ENCODE measurements around the gene TNS1. TPM values are rescaled to one million over a fixed set of nuclear protein-coding genes. Genes with fewer than 3 reads are reported as not detected.

Gene TNS1
- total RNA-seq, 1 donor from 2014 or later = 1,334 TPM

DNA sequence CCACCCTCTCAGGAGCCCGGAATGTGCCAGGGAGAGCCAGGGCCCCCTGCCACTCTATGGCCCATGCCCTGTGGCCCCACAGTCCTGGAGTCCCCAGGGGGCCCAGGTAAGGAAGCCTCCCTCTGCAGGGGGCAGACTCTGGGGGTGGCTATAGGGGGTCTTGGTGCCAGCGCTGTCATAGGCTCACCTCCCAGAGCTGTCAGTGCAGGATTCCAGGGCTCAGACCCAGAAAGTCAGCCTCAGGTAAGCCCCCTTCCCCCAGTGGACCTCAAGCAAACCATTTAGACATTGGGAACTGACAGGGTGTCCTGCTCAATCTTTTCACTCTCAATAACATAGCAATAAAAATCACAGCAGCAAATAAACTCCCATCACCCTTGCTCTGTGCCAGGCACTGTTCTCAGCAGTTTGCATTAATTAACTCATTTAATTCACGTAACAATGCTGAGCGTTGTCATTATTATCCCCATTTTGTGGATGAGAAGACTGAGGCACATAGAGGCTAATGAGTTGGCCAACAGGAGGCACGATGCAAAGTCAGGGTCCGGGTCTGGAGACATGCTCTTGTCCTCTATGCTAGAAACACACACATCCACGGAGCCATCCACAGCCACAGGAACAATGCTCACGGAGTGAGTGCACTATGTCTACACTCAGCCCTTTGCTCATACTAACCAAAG is 79.6 kb downstream of the TNS1 start:
- Histone ChIP-seq H3K36me3 (peaks cover 13 to 41% of the 10 kb centered on the region in 2 donors), H3K9me3 (no peaks in the 10 kb centered on the region), H3K27me3 (no peaks in the 10 kb centered on the region), H3K4me1 (peaks cover 57 to 96% of the 10 kb centered on the region in 2 donors), H3K4me3 (peak overlapping the region in 1 of 2 donors; percentile 50), H3K27ac (peak overlapping the region; percentile 98 to 100)
- intact Hi-C loops (cut with DNase I) = no loop called here
- no peak for DNase-seq (ENCODE audit: low spot score in 2 of 2)
- TF ChIP-seq, protein P1, sequence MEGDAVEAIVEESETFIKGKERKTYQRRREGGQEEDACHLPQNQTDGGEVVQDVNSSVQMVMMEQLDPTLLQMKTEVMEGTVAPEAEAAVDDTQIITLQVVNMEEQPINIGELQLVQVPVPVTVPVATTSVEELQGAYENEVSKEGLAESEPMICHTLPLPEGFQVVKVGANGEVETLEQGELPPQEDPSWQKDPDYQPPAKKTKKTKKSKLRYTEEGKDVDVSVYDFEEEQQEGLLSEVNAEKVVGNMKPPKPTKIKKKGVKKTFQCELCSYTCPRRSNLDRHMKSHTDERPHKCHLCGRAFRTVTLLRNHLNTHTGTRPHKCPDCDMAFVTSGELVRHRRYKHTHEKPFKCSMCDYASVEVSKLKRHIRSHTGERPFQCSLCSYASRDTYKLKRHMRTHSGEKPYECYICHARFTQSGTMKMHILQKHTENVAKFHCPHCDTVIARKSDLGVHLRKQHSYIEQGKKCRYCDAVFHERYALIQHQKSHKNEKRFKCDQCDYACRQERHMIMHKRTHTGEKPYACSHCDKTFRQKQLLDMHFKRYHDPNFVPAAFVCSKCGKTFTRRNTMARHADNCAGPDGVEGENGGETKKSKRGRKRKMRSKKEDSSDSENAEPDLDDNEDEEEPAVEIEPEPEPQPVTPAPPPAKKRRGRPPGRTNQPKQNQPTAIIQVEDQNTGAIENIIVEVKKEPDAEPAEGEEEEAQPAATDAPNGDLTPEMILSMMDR (IDR thresholded peaks at IDR 0.05) = no peak

DNA sequence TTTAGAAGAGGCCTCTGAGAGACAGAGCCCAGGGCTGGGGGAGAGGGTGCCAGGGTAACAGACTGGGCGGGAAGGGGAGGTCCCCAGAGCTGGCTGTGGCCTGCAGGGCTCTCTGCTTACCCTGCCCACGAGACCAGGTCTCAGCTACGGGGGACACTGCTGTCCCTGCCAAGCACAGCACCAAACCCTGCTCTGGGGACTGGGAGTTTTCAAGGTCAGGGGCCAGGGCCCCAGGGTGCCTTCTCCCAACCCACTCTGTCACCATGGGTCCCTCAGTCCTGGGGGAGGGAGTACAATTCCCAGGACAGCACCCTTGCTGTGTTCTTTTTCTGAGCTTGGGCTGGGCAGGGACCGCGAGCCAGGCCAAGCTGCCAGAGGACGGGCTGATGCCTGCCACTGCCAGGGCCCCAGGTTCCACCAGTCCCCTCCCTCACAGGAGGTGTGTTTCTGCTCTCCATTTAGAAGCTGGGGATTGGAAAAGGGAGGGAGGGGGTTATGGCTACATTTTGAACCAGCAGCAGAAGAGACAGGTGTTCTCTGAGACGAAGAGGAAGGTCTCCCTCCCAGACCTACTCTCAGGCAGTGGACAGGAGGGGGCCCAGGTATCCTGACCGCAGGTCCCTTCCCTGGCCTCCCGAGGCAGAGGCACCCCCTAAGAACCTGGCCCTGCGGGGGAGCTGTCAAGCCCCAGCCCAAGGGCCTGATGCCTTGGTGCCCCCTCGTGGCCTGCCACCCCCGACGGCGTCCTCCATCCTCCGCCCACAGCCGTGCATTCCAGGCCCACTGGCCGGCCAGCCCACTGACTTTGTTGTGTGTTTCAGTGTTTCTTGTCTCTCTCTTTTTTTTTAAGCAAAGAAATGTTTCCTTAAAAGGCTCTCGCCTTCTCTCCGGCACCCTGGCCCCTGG is 80.4 kb downstream of the TNS1 start:
- peaks cover 50 to 96% of the 10 kb centered on the region in 2 donors for H3K4me1 ChIP-seq
- intact Hi-C loops (cut with DNase I) = no loop called here
- H3K27me3 ChIP-seq = no peaks in the 10 kb centered on the region
- H3K36me3 ChIP-seq = peaks cover 21 to 47% of the 10 kb centered on the region in 2 donors
- TF ChIP-seq, protein P1 (IDR thresholded peaks at IDR 0.05) = peak; percentile 26 to 50 (median 46)
- H3K9me3 ChIP-seq = no peaks in the 10 kb centered on the region
- peak overlapping the region; percentile 18 to 50 for H3K4me3 ChIP-seq
- peak in 1 of 2 donors; percentile 95 for DNase-seq (ENCODE audit: low spot score in 2 of 2)
- H3K27ac ChIP-seq = peak overlapping the region; percentile 98 to 100

DNA sequence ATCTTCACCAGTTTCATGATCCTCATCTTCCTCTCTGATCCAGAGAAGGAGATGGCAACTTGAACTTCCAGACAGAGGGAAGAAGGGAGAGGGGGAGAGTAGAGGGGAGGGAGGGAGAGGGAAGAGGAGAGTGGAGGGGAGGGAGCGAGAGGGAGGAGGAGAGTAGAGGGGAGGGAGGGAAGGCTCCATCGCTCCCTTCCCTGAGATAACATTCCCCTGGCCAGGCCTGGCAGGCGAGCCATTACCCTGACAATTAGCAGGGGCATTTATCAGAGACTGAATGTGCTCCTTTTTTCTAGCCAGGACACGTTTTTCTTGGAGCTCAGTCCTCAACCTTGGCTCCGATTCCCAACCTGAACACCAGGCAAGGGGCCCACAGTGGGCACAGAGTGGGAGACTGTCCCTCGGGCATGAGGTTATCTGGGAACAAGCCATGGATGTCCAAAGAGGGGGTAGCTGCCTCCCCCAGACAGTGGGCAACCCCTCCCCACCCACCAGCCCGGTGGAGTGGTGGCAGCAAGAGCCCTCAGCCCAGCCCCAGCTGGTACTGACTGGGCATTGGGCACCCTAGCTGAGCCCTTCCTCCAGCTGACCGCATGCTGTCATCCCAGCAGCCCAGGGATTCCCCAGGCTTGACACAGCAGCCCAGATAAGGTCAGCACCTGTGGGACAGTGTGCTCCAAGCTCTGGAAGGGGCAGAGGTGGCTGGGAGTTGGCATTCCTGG is 81.8 kb downstream of the TNS1 start:
- intact Hi-C loops (cut with DNase I) = loop anchor here (2.0 kb wide), 1 partner anchor 14 kb away; no protein-coding TSS in a partner anchor
- no peaks in the 10 kb centered on the region for H3K27me3 ChIP-seq
- DNase-seq (ENCODE audit: low spot score in 2 of 2) = peak in 1 of 2 donors; percentile 90
- H3K4me3 ChIP-seq = peak overlapping the region; percentile 24 to 50
- H3K27ac ChIP-seq = peak overlapping the region; percentile 98 to 100
- TF ChIP-seq, protein P1 (IDR thresholded peaks at IDR 0.05) = no peak
- H3K4me1 ChIP-seq = peaks cover 38 to 95% of the 10 kb centered on the region in 2 donors
- no peaks in the 10 kb centered on the region for H3K9me3 ChIP-seq
- peaks cover 24 to 42% of the 10 kb centered on the region in 2 donors for H3K36me3 ChIP-seq

DNA sequence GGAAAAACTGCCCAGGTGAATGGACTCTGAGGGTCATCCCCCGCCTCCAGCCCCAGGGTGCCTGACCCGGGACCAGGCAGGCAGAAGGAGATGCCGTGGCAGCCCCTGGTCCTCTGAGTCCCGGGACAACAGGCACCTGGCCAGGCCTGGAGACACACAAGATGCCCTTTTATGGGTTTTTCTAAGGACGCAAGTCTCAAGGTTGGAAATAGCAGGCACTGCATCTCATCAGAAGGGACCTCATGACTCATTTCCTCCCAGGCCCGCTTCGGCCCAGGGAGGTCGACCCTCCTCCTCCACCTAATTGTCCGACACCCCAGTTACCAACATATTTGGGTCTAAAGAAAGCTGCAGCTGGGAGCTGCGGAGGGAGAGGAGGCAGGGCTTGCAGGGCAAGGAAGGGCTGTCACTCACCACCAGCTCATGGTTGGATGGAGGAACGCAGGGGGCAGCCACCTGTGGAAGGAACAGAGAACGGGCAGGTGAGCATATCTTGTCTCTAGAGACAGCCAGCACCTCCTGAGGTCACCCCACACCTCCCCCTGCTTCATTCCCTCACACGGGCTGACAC is 82.9 kb downstream of the TNS1 start:
- DNase-seq (ENCODE audit: low spot score in 2 of 2) = peak in 1 of 2 donors; percentile 95
- Histone ChIP-seq H3K36me3 (peaks cover 33 to 48% of the 10 kb centered on the region in 2 donors), H3K9me3 (no peaks in the 10 kb centered on the region), H3K4me3 (peak overlapping the region; percentile 24 to 50), H3K4me1 (peaks cover 41 to 95% of the 10 kb centered on the region in 2 donors), H3K27ac (peak overlapping the region; percentile 98 to 100), H3K27me3 (no peaks in the 10 kb centered on the region)
- TF ChIP-seq, protein P1 (IDR thresholded peaks at IDR 0.05) = no peak
- intact Hi-C loops (cut with DNase I) = loop anchor here (1.0 to 2.0 kb wide), 2 partner anchors 15 to 18 kb away; no protein-coding TSS in a partner anchor

DNA sequence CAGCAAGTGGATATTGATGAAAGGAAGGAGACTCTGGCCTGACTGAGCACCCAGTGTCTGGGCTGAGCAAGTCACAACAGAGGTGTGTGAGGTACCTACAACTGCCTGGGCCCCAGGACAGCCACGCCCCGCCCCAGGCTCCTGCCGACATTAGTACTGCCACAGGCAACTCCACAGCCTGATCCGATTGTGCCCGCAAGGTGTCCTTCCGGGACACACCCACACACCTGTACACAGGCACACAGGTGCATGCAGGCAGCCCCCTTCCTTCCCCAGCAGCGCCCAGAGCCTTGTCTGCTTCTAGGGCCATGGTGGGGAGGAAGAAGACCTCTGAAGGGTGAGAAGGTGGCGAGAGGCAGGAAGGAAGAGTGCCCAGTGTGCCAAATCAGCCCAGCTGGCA is 83.6 kb downstream of the TNS1 start:
- Histone ChIP-seq H3K36me3 (peaks cover 40 to 48% of the 10 kb centered on the region in 2 donors), H3K9me3 (no peaks in the 10 kb centered on the region), H3K27ac (peak overlapping the region; percentile 98 to 100), H3K4me3 (peak overlapping the region in 1 of 2 donors; percentile 50), H3K27me3 (no peaks in the 10 kb centered on the region), H3K4me1 (peaks cover 48 to 95% of the 10 kb centered on the region in 2 donors)
- TF ChIP-seq, protein P1 (IDR thresholded peaks at IDR 0.05) = no peak
- intact Hi-C loops (cut with DNase I) = loop anchor here (1.0 kb wide), 1 partner anchor 17 kb away; no protein-coding TSS in a partner anchor
- DNase-seq (ENCODE audit: low spot score in 2 of 2) = no peak

Measured in ascending aorta (tissue), 2 donors.